ENCODE measurements around the gene RENBP. TPM values are rescaled to one million over a fixed set of nuclear protein-coding genes. Genes with fewer than 3 reads are reported as not detected.

The RENBP gene
- total RNA-seq, result 7.2 to 8.5 TPM (median 7.2 TPM) in 3 replicates

DNA sequence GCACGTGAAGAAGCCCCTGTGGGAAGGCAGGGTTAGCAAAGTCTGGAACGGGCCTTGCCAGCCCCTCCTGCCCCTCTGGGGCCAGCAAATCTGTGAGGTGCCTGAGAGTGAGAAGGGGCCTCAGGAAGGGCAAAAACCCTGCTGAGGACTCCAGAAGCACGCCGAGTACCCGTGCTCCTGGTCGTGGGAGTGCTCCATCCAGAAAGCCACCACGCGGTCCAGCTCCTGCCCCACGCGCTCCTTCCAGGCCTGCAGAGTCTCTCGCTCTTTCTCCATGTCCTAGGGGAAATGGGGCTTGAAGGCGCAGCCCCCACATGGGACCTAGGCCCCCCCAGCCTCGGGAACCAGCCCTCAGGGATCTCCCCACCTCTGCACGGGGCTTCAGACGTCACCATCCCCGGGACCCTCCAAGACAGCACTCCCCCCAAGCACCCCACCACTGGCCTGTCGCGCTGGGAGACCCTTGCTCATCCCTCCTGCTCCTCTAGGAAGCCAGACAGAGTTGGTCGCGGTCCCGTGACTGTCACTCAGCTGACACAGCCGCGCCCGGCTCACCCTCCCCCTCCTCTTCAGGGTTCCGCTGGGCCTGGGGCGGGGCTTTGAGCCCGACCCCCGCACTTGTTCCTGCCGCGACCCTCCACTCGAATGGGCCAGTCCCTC lies at the start of gene RENBP:
Gene RENBP, minus strand, starts transcription at position 504 of the 660 bp plus-strand sequence. Its CDS starts 33 bp downstream, at position 471.
- Mint-ChIP-seq H3K27ac (no peak within 1 kb of the TSS), H3K4me3 (peak within 1 kb of the TSS; percentile 43), H3K4me1 (peaks cover 2% of the 10 kb centered on the region), H3K27me3 (ENCODE audit: low read depth) (no peaks in the 10 kb centered on the region), H3K36me3 (peaks cover 4% of the 10 kb centered on the region), H3K9me3 (no peaks in the 10 kb centered on the region)
- TF ChIP-seq, protein P1, sequence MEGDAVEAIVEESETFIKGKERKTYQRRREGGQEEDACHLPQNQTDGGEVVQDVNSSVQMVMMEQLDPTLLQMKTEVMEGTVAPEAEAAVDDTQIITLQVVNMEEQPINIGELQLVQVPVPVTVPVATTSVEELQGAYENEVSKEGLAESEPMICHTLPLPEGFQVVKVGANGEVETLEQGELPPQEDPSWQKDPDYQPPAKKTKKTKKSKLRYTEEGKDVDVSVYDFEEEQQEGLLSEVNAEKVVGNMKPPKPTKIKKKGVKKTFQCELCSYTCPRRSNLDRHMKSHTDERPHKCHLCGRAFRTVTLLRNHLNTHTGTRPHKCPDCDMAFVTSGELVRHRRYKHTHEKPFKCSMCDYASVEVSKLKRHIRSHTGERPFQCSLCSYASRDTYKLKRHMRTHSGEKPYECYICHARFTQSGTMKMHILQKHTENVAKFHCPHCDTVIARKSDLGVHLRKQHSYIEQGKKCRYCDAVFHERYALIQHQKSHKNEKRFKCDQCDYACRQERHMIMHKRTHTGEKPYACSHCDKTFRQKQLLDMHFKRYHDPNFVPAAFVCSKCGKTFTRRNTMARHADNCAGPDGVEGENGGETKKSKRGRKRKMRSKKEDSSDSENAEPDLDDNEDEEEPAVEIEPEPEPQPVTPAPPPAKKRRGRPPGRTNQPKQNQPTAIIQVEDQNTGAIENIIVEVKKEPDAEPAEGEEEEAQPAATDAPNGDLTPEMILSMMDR (IDR thresholded peaks at IDR 0.05; ENCODE audit: unreplicated experiment), result no peak
- DNase-seq (ENCODE audit: low spot score in 2 of 2, unreplicated experiment in 2 of 2), result no peak

GRCh38 chrX:153993978-153994377 lies 49.5 kb upstream of the RENBP start:
- TF ChIP-seq, protein P1 (IDR thresholded peaks at IDR 0.05; ENCODE audit: unreplicated experiment), result no peak
- Mint-ChIP-seq H3K36me3 (no peaks in the 10 kb centered on the region), H3K9me3 (peaks cover 6% of the 10 kb centered on the region), H3K4me1 (no peaks in the 10 kb centered on the region), H3K27ac (no peak overlapping the region), H3K27me3 (ENCODE audit: low read depth) (no peaks in the 10 kb centered on the region), H3K4me3 (no peak overlapping the region)
- DNase-seq (ENCODE audit: low spot score in 2 of 2, unreplicated experiment in 2 of 2), result no peak

DNA sequence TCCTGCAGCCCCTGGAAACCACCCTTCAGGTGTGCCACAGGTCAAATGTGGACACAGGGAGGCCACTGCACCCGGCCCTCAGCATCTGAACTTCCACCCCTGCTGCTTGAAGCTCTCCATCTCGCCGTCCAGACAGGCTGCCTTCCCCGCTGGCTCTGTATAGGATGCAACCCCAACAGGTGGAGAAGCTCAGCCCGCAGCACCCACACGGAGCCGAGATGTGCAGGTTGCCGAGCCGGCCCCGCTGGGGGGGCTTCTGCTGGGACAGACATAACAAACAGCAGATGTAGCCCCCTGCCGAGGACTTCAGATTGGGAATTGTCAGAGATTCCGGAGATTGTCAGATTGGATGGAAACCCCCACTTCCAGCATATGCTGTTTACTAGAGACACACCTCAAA lies 48.6 kb upstream of the RENBP start:
- Mint-ChIP-seq H3K9me3 (peaks cover 6% of the 10 kb centered on the region), H3K4me1 (no peaks in the 10 kb centered on the region), H3K27me3 (ENCODE audit: low read depth) (no peaks in the 10 kb centered on the region), H3K36me3 (no peaks in the 10 kb centered on the region), H3K4me3 (no peak overlapping the region), H3K27ac (no peak overlapping the region)
- TF ChIP-seq, protein P1 (IDR thresholded peaks at IDR 0.05; ENCODE audit: unreplicated experiment), result no peak
- no peak for DNase-seq (ENCODE audit: low spot score in 2 of 2, unreplicated experiment in 2 of 2)

DNA sequence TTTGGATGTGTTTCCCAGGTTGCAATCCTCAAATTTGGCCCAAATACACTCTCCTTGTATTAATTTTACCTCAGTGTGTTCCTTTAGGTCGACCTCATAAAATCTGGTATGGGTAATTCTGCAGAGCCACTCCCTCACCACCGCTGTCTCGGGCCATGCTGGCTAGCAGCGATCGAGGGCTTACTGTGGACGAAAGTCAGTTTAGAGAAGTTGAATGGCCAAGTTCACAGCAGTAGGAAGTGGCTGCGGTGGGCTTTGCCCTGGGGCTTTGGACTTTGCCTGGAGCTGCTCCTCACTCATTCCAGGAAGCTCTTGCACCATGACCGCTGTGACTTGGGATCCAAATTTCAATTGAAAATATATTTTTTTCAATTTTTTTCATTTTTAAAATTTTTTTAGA lies 47.7 kb upstream of the RENBP start:
- H3K4me1 Mint-ChIP-seq, result no peaks in the 10 kb centered on the region
- no peak overlapping the region for H3K27ac Mint-ChIP-seq
- TF ChIP-seq, protein P1 (IDR thresholded peaks at IDR 0.05; ENCODE audit: unreplicated experiment), result no peak
- no peak overlapping the region for H3K4me3 Mint-ChIP-seq
- no peak for DNase-seq (ENCODE audit: low spot score in 2 of 2, unreplicated experiment in 2 of 2)
- no peaks in the 10 kb centered on the region for H3K27me3 Mint-ChIP-seq (ENCODE audit: low read depth)
- H3K9me3 Mint-ChIP-seq, result peaks cover 6% of the 10 kb centered on the region
- H3K36me3 Mint-ChIP-seq, result no peaks in the 10 kb centered on the region

DNA sequence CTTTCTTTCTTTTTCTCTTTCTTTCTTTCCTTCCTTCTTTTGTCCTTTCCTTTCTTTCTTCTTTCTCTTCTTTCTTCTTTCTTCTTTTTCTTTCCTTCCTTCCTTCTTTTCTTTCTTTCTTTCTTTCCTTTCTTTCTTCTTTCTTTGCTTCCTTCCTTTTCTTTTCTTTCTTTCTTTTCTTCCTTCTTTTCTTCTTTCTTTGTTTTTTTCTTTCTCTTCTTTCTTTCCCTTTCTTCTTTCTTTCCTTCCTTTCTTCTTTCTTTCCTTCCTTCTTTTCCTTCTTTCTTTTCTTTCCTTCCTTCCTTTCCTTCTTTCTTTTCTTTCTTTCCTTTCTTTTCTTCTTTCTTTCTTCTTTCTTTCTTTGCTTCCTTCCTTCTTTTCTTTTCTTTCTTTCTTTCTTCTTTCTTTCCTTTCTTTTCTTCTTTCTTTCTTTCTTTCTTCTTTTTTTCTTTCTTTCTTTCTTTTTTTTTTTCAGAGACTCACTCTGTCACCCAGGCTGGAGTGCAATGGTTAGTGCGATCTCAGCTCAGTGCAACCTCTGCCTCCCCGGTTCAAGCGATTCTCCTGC lies 46.7 kb upstream of the RENBP start:
- Mint-ChIP-seq H3K4me3 (no peak overlapping the region), H3K27me3 (ENCODE audit: low read depth) (no peaks in the 10 kb centered on the region), H3K9me3 (peaks cover 6% of the 10 kb centered on the region), H3K4me1 (no peaks in the 10 kb centered on the region), H3K36me3 (no peaks in the 10 kb centered on the region), H3K27ac (no peak overlapping the region)
- TF ChIP-seq, protein P1 (IDR thresholded peaks at IDR 0.05; ENCODE audit: unreplicated experiment), result no peak
- no peak for DNase-seq (ENCODE audit: low spot score in 2 of 2, unreplicated experiment in 2 of 2)
